CD4-positive, alpha-beta T cell treated with Interleukin-1 beta for 1 hour (primary cell): ENCODE data around the gene MAGEC3.
"Not testable (repeated sequence)": the region's sequence is repeated elsewhere in the genome, so short reads cannot be mapped to it uniquely, and the experiment has no call there.

Source experiments
- DNase-seq, 2 donors: peaks; one replicate each; pipeline ENCODE4 v3.0.0-alpha.2; 2020 to 2022

Gene MAGEC3

DNA sequence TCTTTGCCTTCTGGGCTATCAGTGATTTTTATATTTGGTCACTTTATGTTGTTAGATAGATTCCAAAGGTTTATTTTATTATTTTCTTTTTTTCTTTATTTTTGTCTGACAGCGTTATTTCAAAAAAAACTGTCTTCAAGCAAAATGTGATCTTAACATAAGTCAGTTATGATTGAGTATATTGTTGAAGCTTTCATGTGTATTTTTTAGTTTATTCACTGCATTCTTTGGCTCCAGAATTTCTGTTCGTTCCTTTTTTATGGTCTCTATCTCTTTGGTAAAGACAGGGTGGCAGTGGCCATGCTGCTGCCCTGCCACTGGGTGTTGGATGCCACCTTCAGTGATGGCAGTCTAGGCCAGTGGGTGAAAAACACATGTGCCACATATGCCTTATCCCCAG is at the start of gene MAGEC3:
Gene MAGEC3 (plus strand): TSS at position 301 of the 400 bp plus-strand sequence. CDS start 0 bp downstream, at position 301.
- DNase-seq, result no peak

GRCh38 chrX:141791856-141792255 is 46.3 kb upstream of the MAGEC3 start:
- DNase-seq, result no peak

- no peak for DNase-seq
Measured at GRCh38 chrX:141811438-141811837, 26.7 kb upstream of the MAGEC3 start.

DNA sequence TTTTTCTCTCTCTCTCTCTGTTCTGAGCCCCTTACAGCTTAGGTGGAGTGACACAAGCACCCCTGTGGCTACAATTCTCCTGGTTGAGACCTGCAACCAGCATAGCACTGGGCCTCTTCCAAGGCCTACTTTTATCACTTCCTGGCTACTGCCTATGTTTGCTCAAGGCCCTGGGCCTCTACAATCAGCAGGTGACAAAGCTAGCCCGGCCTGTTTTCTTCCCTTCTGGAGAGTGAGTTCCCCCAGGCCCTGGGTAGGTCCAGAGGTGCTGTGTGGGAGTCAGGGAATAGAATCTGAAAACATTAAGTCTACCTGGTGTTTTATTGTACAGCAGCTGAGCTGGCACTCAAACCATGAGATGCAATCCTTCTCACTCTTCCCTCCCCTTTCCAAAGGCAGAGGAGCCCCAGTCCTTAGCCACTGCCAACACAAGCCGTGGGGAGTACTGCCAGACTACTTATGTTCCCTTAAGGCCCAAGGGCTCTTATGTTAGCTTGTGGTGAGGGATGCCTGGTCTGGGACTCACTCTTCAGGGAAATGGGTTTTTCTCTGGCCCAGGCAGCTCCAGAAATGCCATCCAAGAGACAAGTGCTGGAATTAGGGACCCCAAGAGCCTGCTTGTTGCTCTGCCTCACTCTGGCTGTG is 23.8 kb upstream of the MAGEC3 start:
- no peak for DNase-seq

DNA sequence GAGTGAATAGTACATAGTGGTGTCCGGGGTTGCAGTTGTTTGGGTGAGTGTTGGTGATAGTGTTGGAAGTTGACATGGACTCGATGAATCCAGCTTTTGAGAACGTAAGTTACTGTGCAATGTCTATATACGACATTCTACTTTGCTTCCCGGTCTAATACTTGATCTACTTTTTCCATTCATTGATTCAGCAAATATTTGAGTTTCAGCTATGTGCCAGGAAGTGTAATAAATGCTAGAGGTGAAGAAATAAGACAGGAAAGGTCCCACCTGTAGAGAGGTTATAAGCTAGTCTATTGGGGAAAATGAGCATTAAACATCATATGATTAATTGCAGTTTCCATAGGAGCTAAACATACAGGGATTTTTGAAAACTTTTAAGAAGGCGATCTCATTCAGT is 22.2 kb upstream of the MAGEC3 start:
- no peak for DNase-seq

DNA sequence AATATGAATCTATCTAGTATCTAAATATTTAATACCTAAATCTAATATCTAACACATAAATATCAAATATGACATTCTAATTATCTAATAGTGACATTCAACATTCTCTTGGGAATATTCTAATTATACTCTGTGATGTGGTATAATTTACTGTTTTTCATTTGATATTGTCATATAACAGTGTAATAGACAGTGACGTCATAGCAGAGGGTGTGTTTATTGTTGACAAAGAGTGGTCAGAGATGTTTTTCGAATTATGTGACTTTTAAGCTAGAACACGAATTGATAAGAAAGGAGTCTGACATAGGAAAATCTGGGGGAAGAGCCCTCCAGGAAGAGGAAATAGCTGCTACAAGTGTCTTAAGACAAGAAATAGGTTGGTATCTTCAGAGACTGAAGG is 5.9 kb upstream of the MAGEC3 start:
- no peak for DNase-seq

GRCh38 chrX:141839856-141840255 is 1.7 kb downstream of the MAGEC3 start:
- DNase-seq, result no peak

GRCh38 chrX:141857479-141857878 is 19.4 kb downstream of the MAGEC3 start:
- no peak for DNase-seq

DNA sequence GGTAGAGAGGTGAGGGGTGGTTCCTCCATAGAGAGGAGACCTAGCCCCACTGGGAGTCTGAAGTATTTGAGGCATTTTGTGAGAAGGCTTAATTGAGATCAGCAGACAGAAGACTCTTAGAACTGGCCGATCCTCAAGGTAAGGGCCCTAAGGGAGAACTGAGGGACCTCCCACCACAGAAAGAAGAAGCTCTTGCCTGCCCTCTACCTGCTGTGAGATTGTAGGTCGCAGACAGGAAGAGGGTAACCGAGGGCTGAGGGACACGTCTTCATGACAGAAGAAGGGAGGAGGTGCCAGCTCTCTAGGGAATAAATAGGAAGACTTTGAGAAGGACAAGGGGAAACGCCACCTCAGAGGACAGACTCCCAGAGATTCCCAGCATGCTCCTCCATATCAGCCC is 41.5 kb downstream of the MAGEC3 start:
- no peak for DNase-seq

- DNase-seq, result not testable (repeated sequence)
Measured at GRCh38 chrX:141888811-141889210, 50.7 kb downstream of the MAGEC3 start.

DNA sequence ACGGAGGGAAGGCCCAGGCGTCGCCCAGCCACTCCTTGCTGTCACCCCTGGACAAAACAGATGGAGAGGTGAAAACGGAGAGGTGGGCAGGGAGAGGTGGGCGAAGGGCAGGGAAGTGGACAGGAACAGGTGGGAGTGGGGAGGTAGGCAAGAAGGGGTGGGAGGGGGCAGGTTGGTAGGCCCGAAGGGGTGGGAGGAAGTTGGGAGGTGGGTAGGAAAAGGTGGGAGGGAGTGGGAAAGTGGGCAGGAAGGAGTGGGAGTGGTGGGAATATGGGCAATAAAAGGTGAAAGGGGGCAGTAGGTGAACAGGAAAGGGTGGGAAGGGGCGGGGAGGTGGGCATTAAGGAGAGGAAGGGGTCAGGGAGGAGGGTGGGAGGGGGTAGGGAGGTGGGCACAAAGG is 56.6 kb downstream of the MAGEC3 start:
- no peak for DNase-seq

DNA sequence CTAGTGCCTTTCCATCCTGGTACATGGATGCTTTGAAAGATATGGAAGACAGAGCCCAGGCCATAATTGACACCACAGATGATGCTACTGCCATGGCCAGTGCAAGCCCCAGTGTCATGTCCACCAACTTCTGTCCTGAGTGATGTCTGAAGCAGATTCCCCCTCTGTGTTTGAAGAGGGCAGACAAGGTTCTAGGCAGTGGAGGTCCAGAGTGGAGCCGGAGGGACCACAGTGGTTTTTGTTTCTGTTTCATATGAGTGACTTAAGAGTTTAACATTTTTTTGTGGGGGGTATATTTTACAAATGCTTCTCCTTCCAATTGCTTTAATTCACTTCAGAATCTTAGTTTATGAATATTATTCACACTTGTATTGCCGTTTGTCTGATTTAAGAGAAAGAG is 59.6 kb downstream of the MAGEC3 start:
- no peak for DNase-seq

DNA sequence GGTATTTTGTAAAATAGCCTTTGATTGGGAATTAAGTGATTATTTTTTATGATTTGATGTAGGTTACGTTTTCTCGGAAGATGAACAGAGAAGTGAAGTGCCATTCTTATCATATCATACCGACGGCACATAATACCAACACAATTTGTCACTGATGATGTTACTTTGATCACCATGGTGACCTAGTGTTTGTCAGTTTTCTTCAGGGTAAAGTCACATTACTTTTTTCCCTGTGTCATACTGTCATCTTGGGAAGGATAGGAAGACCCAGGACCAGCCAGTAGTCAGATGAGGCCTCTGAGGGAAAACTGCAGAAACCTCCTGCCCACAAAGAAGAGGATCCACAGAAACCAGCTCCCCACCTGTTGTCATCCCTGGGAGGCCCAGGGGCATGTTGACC is 64.2 kb downstream of the MAGEC3 start:
- no peak for DNase-seq

GRCh38 chrX:141903400-141904155 is 65.5 kb downstream of the MAGEC3 start, which contains the start of gene MAGEC1:
MAGEC1 (plus strand) TSS chrX:141903894; CDS start chrX:141905073, 1,179 bp downstream.
- no peak for DNase-seq

GRCh38 chrX:141904262-141904661 is 66.1 kb downstream of the MAGEC3 start:
- DNase-seq, result no peak

GRCh38 chrX:141917801-141918200 is 79.7 kb downstream of the MAGEC3 start:
- no peak for DNase-seq

- no peak for DNase-seq
Measured at GRCh38 chrX:141924293-141924692, 86.2 kb downstream of the MAGEC3 start.

DNA sequence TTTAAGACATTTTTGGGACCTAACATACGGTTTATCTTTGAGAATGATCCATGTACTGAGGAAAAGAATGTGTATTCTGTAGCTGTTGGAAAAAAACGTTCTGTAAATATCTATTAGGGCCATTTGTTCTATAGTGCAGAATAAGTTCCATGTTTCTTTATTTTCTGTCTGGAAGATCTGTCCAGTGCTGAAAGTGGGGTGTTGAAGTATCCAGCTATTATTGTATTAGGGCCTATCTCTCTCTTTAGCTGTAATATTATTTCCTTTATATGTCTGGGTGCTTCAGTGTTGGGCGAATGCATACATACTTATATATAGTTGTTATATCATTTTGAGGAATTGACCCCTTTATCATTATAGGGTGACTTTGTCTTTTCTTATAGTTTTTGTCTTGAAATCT is 90.3 kb downstream of the MAGEC3 start:
- DNase-seq, result no peak

- DNase-seq, result no peak
Measured at GRCh38 chrX:141934059-141934641, 96.0 kb downstream of the MAGEC3 start.

GRCh38 chrX:141935645-141936044 is 97.5 kb downstream of the MAGEC3 start:
- DNase-seq, result no peak

DNA sequence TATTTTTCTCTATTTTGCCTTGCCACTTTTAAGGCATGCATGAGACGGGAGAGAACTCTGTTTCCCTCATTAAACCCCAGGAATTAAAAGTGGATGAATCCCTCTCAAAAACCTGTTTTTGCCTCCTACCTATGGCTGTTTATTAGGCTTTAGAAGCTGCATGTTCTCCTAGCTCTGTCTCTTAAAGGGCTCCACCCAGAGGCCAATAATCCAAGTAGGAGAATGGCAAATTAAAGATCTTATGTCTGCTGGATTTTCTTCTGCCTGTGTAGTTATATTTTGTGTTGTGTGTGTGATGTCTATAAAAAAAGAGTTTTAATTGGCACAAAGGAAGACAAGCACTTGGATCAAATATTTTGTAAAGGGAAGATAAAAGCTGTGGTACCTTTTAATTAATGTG is 98.0 kb downstream of the MAGEC3 start:
- DNase-seq, result no peak

GRCh38 chrX:141941234-141941633 is 103.1 kb downstream of the MAGEC3 start:
- no peak for DNase-seq

DNA sequence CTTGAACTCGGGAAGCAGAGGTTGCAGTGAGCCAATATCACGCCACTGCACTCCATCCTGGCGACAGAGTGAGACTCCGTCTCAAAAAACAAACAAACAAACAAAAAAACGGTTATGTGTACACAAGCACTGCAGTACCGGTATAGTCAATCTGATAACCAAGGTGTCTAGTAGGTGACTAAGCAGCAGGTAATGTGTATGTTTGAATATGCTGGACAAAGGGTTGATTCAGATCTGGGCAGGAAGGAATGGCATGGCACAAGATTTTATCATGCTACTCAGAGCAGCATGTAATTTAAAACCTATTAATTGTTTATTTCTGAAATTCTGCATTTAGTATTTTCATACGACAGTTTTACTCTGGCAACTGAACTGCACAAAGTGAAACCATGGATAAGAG is 107.3 kb downstream of the MAGEC3 start:
- DNase-seq, result no peak

DNA sequence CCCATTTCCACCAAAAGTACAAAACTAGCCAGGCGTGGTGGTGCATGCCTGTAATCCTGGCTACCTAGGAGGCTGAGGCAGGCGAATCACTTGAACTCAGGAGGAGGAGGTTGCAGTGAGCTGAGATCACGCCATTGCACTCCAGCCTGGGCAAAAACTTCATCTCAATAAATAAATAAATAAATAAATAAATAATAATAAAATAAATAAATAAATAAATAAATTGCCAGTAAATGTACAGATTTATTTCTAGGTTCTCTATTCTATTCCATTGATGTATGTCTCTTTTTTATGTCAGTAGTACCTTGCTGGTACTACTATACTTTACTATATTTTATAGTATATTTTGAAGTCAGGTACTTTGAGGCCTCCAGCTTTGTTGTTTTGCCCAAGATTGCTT is 109.2 kb downstream of the MAGEC3 start:
- no peak for DNase-seq
